GM12872 (cell line): ENCODE results near the gene ATP8B2.

Experiments
- TF ChIP-seq, protein P1 (sequence below): IDR thresholded peaks from 3 replicates; pipeline ENCODE4 v1.5.1; 2011; ENCODE audit warnings: low read depth, mild to moderate bottlenecking, low read length, moderate library complexity; ENCODE audit not compliant: insufficient read depth

ATP8B2 gene

DNA sequence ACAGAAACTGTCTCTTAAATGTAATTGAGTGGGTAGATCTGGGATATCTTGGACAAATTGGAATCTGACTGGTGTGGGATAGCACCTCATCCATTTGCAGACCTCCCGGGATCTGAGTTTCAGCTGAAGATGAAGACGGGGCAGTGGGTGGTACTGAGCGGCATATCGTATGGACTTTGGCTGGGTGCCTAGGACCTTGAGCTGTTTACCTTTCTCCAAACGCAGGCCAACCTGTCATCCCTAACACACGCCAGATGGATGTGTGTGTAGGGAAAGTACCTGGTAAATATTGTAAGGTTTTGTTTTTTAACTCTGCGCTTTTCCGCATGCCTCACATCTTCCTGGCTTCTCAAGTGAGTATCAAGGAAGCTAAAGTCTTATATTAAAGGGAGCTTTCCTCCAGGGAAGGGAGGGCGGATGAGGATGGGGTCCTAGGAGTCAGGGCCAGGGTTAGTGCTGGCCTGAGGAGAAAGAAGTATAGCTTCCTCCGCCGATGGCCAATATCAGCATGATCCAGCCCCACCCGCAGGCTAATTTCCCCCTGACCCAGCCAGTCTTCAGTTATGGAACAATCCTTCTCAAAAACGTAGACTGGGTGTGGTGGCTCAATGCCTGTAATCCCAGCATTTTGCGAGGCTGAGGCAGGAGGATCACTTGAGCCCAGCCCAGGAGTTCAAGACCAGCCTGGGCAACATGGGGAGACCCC, 26.2 kb downstream of the ATP8B2 start:
- TF ChIP-seq, protein P1, sequence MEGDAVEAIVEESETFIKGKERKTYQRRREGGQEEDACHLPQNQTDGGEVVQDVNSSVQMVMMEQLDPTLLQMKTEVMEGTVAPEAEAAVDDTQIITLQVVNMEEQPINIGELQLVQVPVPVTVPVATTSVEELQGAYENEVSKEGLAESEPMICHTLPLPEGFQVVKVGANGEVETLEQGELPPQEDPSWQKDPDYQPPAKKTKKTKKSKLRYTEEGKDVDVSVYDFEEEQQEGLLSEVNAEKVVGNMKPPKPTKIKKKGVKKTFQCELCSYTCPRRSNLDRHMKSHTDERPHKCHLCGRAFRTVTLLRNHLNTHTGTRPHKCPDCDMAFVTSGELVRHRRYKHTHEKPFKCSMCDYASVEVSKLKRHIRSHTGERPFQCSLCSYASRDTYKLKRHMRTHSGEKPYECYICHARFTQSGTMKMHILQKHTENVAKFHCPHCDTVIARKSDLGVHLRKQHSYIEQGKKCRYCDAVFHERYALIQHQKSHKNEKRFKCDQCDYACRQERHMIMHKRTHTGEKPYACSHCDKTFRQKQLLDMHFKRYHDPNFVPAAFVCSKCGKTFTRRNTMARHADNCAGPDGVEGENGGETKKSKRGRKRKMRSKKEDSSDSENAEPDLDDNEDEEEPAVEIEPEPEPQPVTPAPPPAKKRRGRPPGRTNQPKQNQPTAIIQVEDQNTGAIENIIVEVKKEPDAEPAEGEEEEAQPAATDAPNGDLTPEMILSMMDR, result no peak

DNA sequence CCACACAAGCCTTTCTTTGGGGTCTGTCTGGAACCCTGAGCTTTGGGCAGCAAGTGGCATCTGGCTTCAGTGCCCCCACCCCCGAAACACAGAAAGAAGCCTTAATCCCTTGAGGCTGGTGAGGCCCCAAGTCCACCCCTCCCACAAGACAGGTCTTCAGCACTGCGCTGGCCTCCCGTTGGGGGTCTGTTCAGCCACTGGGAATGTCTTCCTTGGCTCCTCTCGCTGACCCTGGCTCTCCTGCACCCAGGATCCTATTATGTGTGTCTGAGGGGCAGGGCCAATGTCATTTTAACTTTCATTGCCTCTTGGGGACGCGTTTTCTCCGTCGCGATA, 26.9 kb downstream of the ATP8B2 start:
- TF ChIP-seq, protein P1, result no peak

DNA sequence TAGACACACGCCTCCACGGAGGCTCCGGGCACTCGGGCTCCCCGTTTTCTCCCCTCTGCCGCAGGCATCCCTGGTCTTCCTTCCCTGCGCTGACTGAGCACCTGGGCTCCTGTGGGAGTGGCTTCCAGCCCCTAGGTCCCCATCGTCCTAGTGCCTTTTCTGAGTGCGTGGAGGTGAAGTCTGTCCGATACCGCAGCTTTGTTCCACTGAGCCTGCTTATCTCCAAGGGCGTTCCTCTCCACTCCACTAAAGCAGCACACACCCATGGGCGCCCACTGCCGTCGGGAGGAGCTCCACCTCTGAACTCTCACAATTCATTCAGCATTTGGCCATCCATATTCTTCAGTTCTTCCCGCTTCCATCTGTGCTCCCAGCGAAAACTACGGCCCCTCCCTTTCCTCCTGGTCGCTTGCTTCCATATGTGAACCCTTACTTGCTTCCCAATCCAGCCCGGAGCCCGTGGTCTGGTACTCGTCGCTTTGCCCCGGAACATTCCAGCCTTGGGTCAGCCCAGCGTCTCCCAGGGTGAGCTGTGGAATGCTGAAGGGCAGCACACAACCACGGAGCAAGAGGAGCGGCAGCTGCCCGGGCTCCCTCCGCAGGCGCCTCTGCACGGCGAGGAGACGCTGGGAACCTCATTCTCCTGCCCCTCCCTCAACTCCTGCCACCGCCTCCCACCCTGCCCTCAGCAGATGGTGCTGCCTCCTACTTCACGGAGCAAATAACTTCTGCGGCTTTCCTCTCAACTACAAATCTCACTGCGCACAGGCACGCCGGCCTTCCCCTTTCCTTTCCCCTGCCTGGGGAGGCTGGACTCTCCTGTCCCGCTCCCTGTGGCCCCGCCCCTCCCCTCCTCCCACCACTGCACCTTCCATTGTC, 27.5 kb downstream of the ATP8B2 start:
- TF ChIP-seq, protein P1, result 0 out of 3 replicates have a peak, but pooled peaks have one; percentile 4

DNA sequence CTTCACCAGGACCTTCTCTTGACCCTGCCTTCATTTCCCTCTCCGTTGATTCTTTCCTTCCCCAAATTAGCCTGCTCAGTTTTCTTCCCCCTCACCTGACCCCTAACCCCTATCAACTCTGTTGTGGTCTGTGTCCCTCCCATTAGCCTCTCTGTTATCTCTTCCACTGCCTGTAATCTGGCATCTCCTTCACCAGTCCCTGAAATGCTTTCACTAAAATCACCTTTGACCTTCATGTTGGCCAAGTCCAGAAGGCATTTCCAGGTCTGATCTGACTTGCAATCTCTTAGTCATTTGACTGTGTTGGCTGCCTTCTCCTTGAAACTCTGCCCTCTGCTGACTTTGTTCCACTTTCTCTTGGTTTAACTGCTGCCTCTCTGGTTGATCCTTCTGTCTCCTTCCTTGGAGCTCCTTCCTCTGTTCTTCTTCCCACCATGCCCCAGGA, 28.2 kb downstream of the ATP8B2 start:
- TF ChIP-seq, protein P1, result peak; percentile 43; the same call in 1 of the 3 replicates

DNA sequence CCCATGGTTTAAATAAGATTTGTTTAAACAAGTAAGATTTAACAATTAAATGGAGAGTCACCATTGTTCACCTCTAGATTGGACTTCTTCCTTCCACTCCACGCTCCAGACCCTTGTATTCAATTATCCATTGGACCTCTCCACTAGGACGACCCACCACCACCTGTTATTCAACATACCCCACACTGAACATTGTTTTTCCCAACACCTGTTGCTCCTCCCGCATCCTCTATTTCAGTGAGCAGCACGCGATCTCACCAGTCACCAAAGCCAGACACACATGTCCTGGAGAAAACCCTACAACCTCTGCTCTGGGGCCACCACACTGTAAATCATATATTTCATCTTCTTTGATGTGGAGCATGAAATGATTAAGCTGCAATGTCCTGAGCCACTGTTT, 28.6 kb downstream of the ATP8B2 start:
- TF ChIP-seq, protein P1, result no peak

DNA sequence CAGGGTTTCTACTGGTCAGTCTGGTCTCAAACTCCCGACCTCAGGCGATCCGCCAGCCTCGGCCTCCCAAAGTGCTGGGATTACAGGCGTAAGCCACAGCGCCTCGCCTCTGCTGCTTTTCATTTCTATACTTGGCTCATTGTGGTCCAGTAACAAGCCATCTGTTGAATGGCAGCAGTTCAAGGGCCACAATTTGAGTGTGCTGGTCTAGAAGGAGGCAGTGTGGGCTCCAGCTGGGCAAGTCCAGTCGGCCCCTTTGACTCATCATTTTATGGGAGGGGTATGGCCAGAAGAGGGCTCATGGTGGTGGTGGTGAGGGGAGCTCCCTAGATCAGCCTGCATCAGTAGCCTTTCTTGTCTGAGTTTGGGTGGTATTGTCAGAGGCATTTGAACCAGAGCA, 33.2 kb downstream of the ATP8B2 start:
- TF ChIP-seq, protein P1, result no peak

DNA sequence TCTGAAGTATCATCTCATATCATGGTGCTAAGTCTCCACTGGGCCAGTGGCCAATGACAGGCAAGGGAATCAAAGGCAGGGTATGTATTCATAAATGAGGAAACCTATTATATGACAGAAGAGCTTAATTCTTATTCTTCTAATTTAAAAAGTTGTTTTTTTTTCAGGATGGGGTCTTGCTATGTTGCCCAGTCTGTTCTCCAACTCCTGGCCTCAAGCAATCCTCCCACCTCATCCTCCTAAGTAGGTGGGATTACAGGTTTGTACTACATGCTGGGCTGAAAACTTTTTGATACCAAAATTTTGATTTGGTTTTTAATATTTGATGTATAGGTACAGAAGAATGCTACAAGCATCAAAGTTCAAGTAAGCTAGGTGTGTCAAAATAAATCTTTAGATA, 35.0 kb downstream of the ATP8B2 start:
- TF ChIP-seq, protein P1, result no peak
